ENCODE measurements around the gene C6. TPM values are rescaled to one million over a fixed set of nuclear protein-coding genes. Genes with fewer than 3 reads are reported as not detected.

The C6 gene
- polyA plus RNA-seq, 1 experiment, result 0.22 TPM

DNA sequence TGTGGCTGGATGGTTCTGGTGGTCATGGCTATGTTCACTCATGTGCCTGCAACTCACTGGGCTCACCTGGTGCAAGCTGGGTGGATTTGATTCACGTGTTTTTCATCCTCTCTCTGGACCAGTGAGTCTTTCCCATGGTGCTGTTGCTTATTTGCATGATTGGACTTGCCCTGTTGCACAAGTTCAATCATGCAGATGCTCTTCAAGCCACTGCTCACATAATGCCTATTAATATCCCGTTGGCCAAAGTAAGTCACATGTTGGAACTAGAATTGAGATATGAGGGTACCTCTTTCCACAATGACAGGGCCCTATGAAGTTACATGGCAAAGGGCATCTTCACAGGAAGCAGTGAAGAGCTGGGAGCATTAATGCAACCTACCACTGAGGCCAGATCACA lies 115.7 kb downstream of the C6 start:
- H3K27me3 ChIP-seq (ENCODE audit: control insufficient read depth, insufficient read depth, low read length), result no peaks in the 10 kb centered on the region
- DNase-seq (ENCODE audit: low read depth, low spot score), result no peak
- H3K9me3 ChIP-seq (ENCODE audit: control insufficient read depth, insufficient read depth, low read length), result no peaks in the 10 kb centered on the region
- no peak for TF ChIP-seq CTCF (IDR thresholded peaks at IDR 0.05; ENCODE audit: low read depth, low read length)
- ChIA-PET POLR2A (no interaction called here), CTCF (no interaction called here)
- no peak overlapping the region for H3K4me3 ChIP-seq (ENCODE audit: low read depth, low read length)
- H3K27ac ChIP-seq (ENCODE audit: low read depth, low read length), result no peak overlapping the region

DNA sequence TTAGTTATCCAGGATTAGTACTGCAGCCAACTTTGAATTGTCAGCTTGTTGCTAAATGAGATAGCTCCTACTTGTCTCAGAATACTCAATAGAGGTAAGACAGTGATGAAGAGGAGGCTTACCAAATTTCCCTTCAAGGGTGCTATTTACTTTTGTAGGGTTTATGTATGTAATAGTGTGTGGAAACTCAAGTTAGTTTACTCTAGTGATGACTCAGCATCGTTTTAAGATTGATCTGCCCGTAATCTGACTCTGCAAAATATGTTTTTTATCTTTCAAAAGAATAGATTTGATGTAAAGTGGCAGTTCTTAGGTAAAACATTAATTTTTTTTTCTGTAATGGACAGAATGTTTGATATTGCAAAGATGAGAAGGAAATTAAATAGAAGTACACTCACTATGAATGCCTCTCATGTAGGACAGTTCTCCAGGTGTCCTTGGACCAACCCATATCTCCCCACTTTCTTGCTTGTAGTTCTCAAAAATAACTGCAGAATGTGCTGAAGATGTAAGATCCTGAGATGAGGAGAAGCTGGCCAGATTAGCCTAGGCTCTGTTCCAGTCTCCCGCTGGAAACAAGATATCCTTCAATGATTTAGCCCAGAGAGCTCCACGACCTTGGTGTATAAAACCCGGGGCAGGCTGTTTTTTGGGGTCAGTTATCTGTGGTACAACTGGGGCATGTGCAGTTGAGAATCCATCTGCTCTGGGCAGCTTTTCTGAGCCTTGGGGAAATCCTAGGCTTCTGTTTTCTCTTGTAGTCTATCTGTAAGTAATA lies 117.8 kb downstream of the C6 start:
- Histone ChIP-seq H3K27ac (ENCODE audit: low read depth, low read length) (no peak overlapping the region), H3K27me3 (ENCODE audit: control insufficient read depth, insufficient read depth, low read length) (no peaks in the 10 kb centered on the region), H3K9me3 (ENCODE audit: control insufficient read depth, insufficient read depth, low read length) (no peaks in the 10 kb centered on the region), H3K4me3 (ENCODE audit: low read depth, low read length) (no peak overlapping the region)
- no peak for TF ChIP-seq CTCF (IDR thresholded peaks at IDR 0.05; ENCODE audit: low read depth, low read length)
- ChIA-PET CTCF (interaction anchor here (0.6 kb wide), 1 partner anchor 568 kb away, joined by 3 read pairs; no protein-coding TSS in a partner anchor), POLR2A (no interaction called here)
- DNase-seq (ENCODE audit: low read depth, low spot score), result no peak

- no peak overlapping the region for H3K4me3 ChIP-seq (ENCODE audit: low read depth, low read length)
- no peak for TF ChIP-seq CTCF (IDR thresholded peaks at IDR 0.05; ENCODE audit: low read depth, low read length)
- POLR2A ChIA-PET, result no interaction called here
- no peaks in the 10 kb centered on the region for H3K9me3 ChIP-seq (ENCODE audit: control insufficient read depth, insufficient read depth, low read length)
- no peaks in the 10 kb centered on the region for H3K27me3 ChIP-seq (ENCODE audit: control insufficient read depth, insufficient read depth, low read length)
- no peak overlapping the region for H3K27ac ChIP-seq (ENCODE audit: low read depth, low read length)
- CTCF ChIA-PET, result interaction anchor here (0.6 kb wide), 1 partner anchor 568 kb away, joined by 3 read pairs; no protein-coding TSS in a partner anchor
- DNase-seq (ENCODE audit: low read depth, low spot score), result no peak
Observed at GRCh38 chr5:41094871-41095270, 118.5 kb downstream of the C6 start.

- TF ChIP-seq CTCF (IDR thresholded peaks at IDR 0.05; ENCODE audit: low read depth, low read length), result no peak
Observed at GRCh38 chr5:41093803-41094202, 119.5 kb downstream of the C6 start.

More at GRCh38 chr5:41093803-41094202, 119.5 kb downstream of the C6 start:
- Histone ChIP-seq H3K27me3 (ENCODE audit: control insufficient read depth, insufficient read depth, low read length) (no peaks in the 10 kb centered on the region), H3K4me3 (ENCODE audit: low read depth, low read length) (no peak overlapping the region), H3K27ac (ENCODE audit: low read depth, low read length) (no peak overlapping the region), H3K9me3 (ENCODE audit: control insufficient read depth, insufficient read depth, low read length) (no peaks in the 10 kb centered on the region)
- ChIA-PET CTCF (no interaction called here), POLR2A (no interaction called here)
- DNase-seq (ENCODE audit: low read depth, low spot score), result no peak

Other genes with a start within 250 kb of the C6 start
- gene MROH2B, start 142.2 kb downstream of the C6 start, polyA plus RNA-seq (2011; rRNA removed), result not detected in 2 replicates

Measured in AG04450 (cell line).